ENCODE results near the gene CDC42EP2.

DNA sequence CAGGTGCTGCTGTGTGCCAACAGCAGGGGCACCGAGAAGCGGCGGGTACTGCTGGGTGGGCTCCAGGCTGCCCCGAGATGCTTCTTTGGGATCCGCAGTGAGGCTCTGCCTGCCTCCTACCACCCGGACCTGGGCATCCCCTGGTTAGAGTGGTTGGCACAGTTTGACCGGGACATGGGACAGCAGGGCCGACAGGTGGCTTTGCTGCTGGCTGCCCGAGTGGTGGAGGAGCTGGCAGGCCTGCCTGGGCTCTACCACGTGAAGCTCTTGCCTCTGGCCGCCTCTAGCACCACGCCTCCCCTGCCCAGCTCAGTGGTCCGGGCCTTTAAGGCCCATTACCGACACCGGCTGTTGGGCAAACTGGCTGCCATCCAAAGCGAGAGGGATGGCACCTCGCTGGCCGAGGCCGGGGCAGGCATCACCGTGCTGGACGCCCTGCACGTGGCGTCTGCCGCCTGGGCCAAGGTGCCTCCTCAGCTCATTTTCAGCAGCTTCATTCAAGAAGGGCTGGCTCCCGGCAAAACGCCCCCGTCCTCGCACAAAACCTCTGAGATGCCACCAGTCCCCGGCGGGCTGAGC, 41.8 kb downstream of the CDC42EP2 start:
- TF ChIP-seq, protein P1, sequence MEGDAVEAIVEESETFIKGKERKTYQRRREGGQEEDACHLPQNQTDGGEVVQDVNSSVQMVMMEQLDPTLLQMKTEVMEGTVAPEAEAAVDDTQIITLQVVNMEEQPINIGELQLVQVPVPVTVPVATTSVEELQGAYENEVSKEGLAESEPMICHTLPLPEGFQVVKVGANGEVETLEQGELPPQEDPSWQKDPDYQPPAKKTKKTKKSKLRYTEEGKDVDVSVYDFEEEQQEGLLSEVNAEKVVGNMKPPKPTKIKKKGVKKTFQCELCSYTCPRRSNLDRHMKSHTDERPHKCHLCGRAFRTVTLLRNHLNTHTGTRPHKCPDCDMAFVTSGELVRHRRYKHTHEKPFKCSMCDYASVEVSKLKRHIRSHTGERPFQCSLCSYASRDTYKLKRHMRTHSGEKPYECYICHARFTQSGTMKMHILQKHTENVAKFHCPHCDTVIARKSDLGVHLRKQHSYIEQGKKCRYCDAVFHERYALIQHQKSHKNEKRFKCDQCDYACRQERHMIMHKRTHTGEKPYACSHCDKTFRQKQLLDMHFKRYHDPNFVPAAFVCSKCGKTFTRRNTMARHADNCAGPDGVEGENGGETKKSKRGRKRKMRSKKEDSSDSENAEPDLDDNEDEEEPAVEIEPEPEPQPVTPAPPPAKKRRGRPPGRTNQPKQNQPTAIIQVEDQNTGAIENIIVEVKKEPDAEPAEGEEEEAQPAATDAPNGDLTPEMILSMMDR (IDR thresholded peaks at IDR 0.05): no peak
- no peak for TF ChIP-seq POLR2A (IDR thresholded peaks at IDR 0.05)

All from testis (tissue), 2 donors.